SK-N-SH treated with all-trans-retinoic acid at 6 μM for 48 hours (cell line): ENCODE results near the gene SDK1.

Source experiments
- ATAC-seq: fragments of 200-7000 bp; cut with Tn5 transposase; 3 replicates; pipeline ENCODE4 v1.9.1; 2020; ENCODE audit warnings: mild to moderate bottlenecking, moderate library complexity
- ARNTL ChIP-seq: fragments of 450-650 bp; formaldehyde crosslinking; IDR thresholded peaks from 2 replicates; pipeline ENCODE4 v1.5.0; 2020; ENCODE audit warnings: low read depth, mild to moderate bottlenecking, moderate library complexity, borderline replicate concordance
- BACH2 ChIP-seq: fragments of 250-450 bp; sonication (Bioruptor Pico); IDR thresholded peaks from 2 replicates; pipeline ENCODE4 v1.9.0; 2021; ENCODE audit warnings: mild to moderate bottlenecking, borderline replicate concordance
- CREB5 ChIP-seq: fragments of 250-450 bp; sonication (Bioruptor Pico); IDR thresholded peaks from 2 replicates; pipeline ENCODE4 v1.5.1; 2020; ENCODE audit warnings: low read depth, mild to moderate bottlenecking, moderate library complexity
- CSRNP3 ChIP-seq: fragments of 250-450 bp; sonication (Bioruptor Pico); IDR thresholded peaks from 2 replicates; pipeline ENCODE4 v1.5.1; 2021; ENCODE audit warnings: mild to moderate bottlenecking, moderate library complexity
- ESRRG ChIP-seq: fragments of 250-450 bp; sonication (Bioruptor Pico); IDR thresholded peaks from 2 replicates; pipeline ENCODE4 v1.6.1; 2021; ENCODE audit warnings: mild to moderate bottlenecking
- GLIS3 ChIP-seq: fragments of 250-450 bp; sonication (Bioruptor Pico); IDR thresholded peaks from 2 replicates; pipeline ENCODE4 v1.5.0; 2020; ENCODE audit warnings: mild to moderate bottlenecking, moderate library complexity
- OSR1 ChIP-seq: fragments of 250-450 bp; sonication (Bioruptor Pico); IDR thresholded peaks from 2 replicates; pipeline ENCODE4 v1.8.0; 2022; ENCODE audit warnings: moderate library complexity, mild to moderate bottlenecking, inconsistent platforms
- POU6F1 ChIP-seq: fragments of 250-450 bp; sonication (Bioruptor Pico); IDR thresholded peaks from 2 replicates; pipeline ENCODE4 v1.8.0; 2021; ENCODE audit warnings: low read depth, mild to moderate bottlenecking, moderate library complexity, borderline replicate concordance
- PPARA ChIP-seq: fragments of 250-450 bp; sonication (Bioruptor Pico); IDR thresholded peaks from 2 replicates; pipeline ENCODE4 v1.5.0; 2020; ENCODE audit warnings: mild to moderate bottlenecking, borderline replicate concordance
- RARB ChIP-seq: fragments of 250-450 bp; sonication (Bioruptor Pico); IDR thresholded peaks from 2 replicates; pipeline ENCODE4 v1.8.0; 2021; ENCODE audit warnings: mild to moderate bottlenecking, moderate library complexity
- SNAI2 ChIP-seq: fragments of 250-450 bp; sonication (Bioruptor Pico); IDR thresholded peaks from 2 replicates; pipeline ENCODE4 v1.5.0; 2020; ENCODE audit warnings: mild to moderate bottlenecking, moderate library complexity
- TCF4 ChIP-seq: fragments of 250-450 bp; sonication (Bioruptor Pico); IDR thresholded peaks from 2 replicates; pipeline ENCODE4 v1.8.0; 2021; ENCODE audit warnings: mild to moderate bottlenecking, moderate library complexity, borderline replicate concordance
- TOX ChIP-seq: fragments of 250-450 bp; sonication (Bioruptor Pico); IDR thresholded peaks from 2 replicates; pipeline ENCODE4 v1.8.0; 2021; ENCODE audit warnings: mild to moderate bottlenecking, moderate library complexity, borderline replicate concordance
- ZFP3 ChIP-seq: fragments of 250-450 bp; sonication (Bioruptor Pico); IDR thresholded peaks from 2 replicates; pipeline ENCODE4 v1.5.0; 2020; ENCODE audit warnings: mild to moderate bottlenecking, moderate library complexity
- ZFP30 ChIP-seq: fragments of 450-650 bp; formaldehyde crosslinking; IDR thresholded peaks from 2 replicates; pipeline ENCODE4 v1.5.0; 2022; ENCODE audit warnings: mild to moderate bottlenecking, moderate library complexity
- ZNF565 ChIP-seq: fragments of 450-650 bp; formaldehyde crosslinking; conservative IDR thresholded peaks from 2 replicates; pipeline ENCODE4 v1.5.0; 2020; ENCODE audit warnings: low read depth, mild to moderate bottlenecking, moderate library complexity
- ZNF70 ChIP-seq: fragments of 450-650 bp; formaldehyde crosslinking; IDR thresholded peaks from 2 replicates; pipeline ENCODE4 v1.5.0; 2020; ENCODE audit warnings: mild to moderate bottlenecking, moderate library complexity
- ZNF8 ChIP-seq: fragments of 450-650 bp; formaldehyde crosslinking; IDR thresholded peaks from 2 replicates; pipeline ENCODE4 v1.5.0; 2020; ENCODE audit warnings: mild to moderate bottlenecking, moderate library complexity

The SDK1 gene

GRCh38 chr7:3370068-3370830, 69.2 kb downstream of the SDK1 start:
- no peak for ATAC-seq
- TF ChIP-seq TOX (CRISPR knock-in tag) (no peak), GLIS3 (CRISPR knock-in tag) (no peak), POU6F1 (CRISPR knock-in tag) (no peak), CSRNP3 (no peak), OSR1 (CRISPR knock-in tag) (no peak), CREB5 (no peak), ESRRG (no peak), TCF4 (CRISPR knock-in tag) (no peak), ZNF8 (no peak), ZNF70 (no peak)

GRCh38 chr7:3370921-3371320, 69.9 kb downstream of the SDK1 start:
- ATAC-seq: no peak
- no peak for TF ChIP-seq CSRNP3
- TF ChIP-seq RARB: no peak
- no peak for TF ChIP-seq ZFP30
- no peak for TF ChIP-seq ARNTL (CRISPR knock-in tag)
- TF ChIP-seq ZNF565 (CRISPR knock-in tag): no peak
- no peak for TF ChIP-seq CREB5
- TF ChIP-seq SNAI2 (CRISPR knock-in tag): no peak
- TF ChIP-seq TCF4 (CRISPR knock-in tag): no peak
- no peak for TF ChIP-seq OSR1 (CRISPR knock-in tag)
- no peak for TF ChIP-seq PPARA (CRISPR knock-in tag)
- TF ChIP-seq POU6F1 (CRISPR knock-in tag): no peak
- no peak for TF ChIP-seq BACH2 (CRISPR knock-in tag)
- no peak for TF ChIP-seq ZNF70
- TF ChIP-seq ZFP3 (CRISPR knock-in tag): no peak

- no peak; the same call in 2 of the 3 replicates for ATAC-seq
- TF ChIP-seq ZFP3 (CRISPR knock-in tag) (0 out of 2 replicates have a peak, but pooled peaks have one; percentile 45), CSRNP3 (no peak)
These were observed 70.5 kb downstream of the SDK1 start for GRCh38 chr7:3371601-3372000.
